Fibroblast of lung (primary cell): Measurements from ENCODE around the gene CMBL. TPM values are rescaled to one million over a fixed set of nuclear protein-coding genes. Genes with fewer than 3 reads are reported as not detected.

Experiments
- DNase-seq, 2 donors: peaks; one replicate each; pipeline versions ENCODE4 v3.0.0 to v3.0.0-alpha.2; 2010; ENCODE audit warnings: low read depth in 2 of 2
- H2AFZ ChIP-seq: 2 replicates; pipeline ENCODE4 v1.5.1; 2012; ENCODE audit warnings: low read length, control low read depth, inconsistent platforms
- H3K27ac ChIP-seq: 2 replicates; pipeline ENCODE4 v1.5.1; 2011; ENCODE audit warnings: low read length, control low read depth; ENCODE audit not compliant: insufficient read depth
- H3K27me3 ChIP-seq: 2 replicates; pipeline ENCODE4 v1.5.1; 2011; ENCODE audit warnings: mild to moderate bottlenecking, low read length; ENCODE audit not compliant: control insufficient read depth, insufficient read depth
- H3K36me3 ChIP-seq: 2 replicates; pipeline ENCODE4 v1.5.1; 2011; ENCODE audit warnings: low read length; ENCODE audit not compliant: control insufficient read depth, insufficient read depth
- H3K4me1 ChIP-seq: 2 replicates; pipeline ENCODE4 v1.5.1; 2011; ENCODE audit warnings: low read length; ENCODE audit not compliant: control insufficient read depth, insufficient read depth; ENCODE audit errors: extremely low read depth
- H3K4me2 ChIP-seq: 2 replicates; pipeline ENCODE4 v1.5.1; 2011; ENCODE audit warnings: low read length, control low read depth; ENCODE audit not compliant: insufficient read depth; ENCODE audit errors: extremely low read depth
- H3K4me3 ChIP-seq, 4 experiments: fragments of 200-600 bp in 1 of 4; sonication (generic) in 1 of 4; replicated peaks in 1 of 4; 2 replicates each; pipeline ENCODE4 v1.5.1; 2011 to 2016; ENCODE audit warnings: low read length in 4 of 4, low read depth in 3 of 4, mild to moderate bottlenecking in 3 of 4, control low read depth in 2 of 4, inconsistent platforms in 1 of 4, mixed read lengths in 1 of 4; ENCODE audit not compliant: insufficient read depth in 1 of 4; ENCODE audit errors: control extremely low read depth in 1 of 4
- H3K79me2 ChIP-seq: 2 replicates; pipeline ENCODE4 v1.5.1; 2012; ENCODE audit warnings: mild to moderate bottlenecking, low read length, inconsistent platforms; ENCODE audit not compliant: control insufficient read depth, insufficient read depth
- H3K9ac ChIP-seq: 2 replicates; pipeline ENCODE4 v1.5.1; 2011; ENCODE audit warnings: mild to moderate bottlenecking, low read length, control low read depth; ENCODE audit not compliant: insufficient read depth
- H3K9me3 ChIP-seq: 2 replicates; pipeline ENCODE4 v1.5.1; 2012; ENCODE audit warnings: low read depth, low read length; ENCODE audit not compliant: control insufficient read depth, insufficient read depth
- H4K20me1 ChIP-seq: 2 replicates; pipeline ENCODE4 v1.5.1; 2011; ENCODE audit warnings: low read length; ENCODE audit not compliant: control insufficient read depth, insufficient read depth; ENCODE audit errors: extremely low read depth
- EZH2 ChIP-seq: IDR thresholded peaks from 2 replicates; pipeline ENCODE4 v1.5.1; 2012; ENCODE audit warnings: low read length, control low read depth, mild to moderate bottlenecking; ENCODE audit errors: missing control alignments
- polyA plus RNA-seq, 2 donors: library from polyadenylated mRNA; depleted of rRNA in 1 of 2; stranded (reverse) in 1 of 2; unstranded in 1 of 2; fragments of >200 nt; gene quantifications; 2 replicates each; pipeline ENCODE4 v1.2.1, GENCODE V29; 2011 to 2012; ENCODE audit warnings: missing spikeins in 1 of 2
- total RNA-seq: library from RNA; depleted of rRNA; stranded (reverse); fragments of >200 nt; gene quantifications from 2 replicates; pipeline ENCODE4 v1.2.1, GENCODE V29; 2014
- TF ChIP-seq, protein P1 (sequence below), 2 donors: IDR thresholded peaks in 1 of 2; conservative IDR thresholded peaks in 1 of 2; 1 replicate in 1 of 2; 2 replicates in 1 of 2; pipeline ENCODE4 v1.5.1; 2011 to 2012; ENCODE audit warnings: low read length in 2 of 2, control low read depth in 1 of 2, inconsistent platforms in 1 of 2, low read depth in 1 of 2, mild to moderate bottlenecking in 1 of 2

Gene CMBL
- total and polyA plus RNA-seq, 2 donors (not counting 1 experiment from before 2014, with no cell fraction given), result 18.6 to 20.8 TPM

DNA sequence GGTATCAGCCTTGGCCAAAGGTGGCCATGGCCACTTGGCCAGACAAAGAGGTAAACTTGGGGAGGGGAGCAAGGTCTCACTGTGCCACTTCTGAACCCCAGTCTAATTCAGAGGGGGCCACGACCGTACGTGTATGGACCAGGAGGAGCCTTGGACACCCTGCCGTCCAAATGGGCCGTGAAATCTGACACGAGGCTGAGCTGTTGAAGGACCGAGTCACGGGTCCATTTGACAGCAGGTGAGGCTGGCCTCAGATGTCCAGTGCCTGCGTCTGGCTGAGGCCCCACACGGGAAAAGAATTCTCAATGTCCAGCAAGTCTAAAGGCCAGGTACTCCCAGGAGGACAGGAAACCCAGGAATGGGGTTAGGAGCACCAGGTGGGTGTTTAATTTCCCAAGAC is 17.7 kb downstream of the CMBL start:
- no peaks in the 10 kb centered on the region for H3K27me3 ChIP-seq
- no peak overlapping the region for H3K9ac ChIP-seq
- no peaks in the 10 kb centered on the region for H3K36me3 ChIP-seq
- no peak for TF ChIP-seq EZH2
- TF ChIP-seq, protein P1, sequence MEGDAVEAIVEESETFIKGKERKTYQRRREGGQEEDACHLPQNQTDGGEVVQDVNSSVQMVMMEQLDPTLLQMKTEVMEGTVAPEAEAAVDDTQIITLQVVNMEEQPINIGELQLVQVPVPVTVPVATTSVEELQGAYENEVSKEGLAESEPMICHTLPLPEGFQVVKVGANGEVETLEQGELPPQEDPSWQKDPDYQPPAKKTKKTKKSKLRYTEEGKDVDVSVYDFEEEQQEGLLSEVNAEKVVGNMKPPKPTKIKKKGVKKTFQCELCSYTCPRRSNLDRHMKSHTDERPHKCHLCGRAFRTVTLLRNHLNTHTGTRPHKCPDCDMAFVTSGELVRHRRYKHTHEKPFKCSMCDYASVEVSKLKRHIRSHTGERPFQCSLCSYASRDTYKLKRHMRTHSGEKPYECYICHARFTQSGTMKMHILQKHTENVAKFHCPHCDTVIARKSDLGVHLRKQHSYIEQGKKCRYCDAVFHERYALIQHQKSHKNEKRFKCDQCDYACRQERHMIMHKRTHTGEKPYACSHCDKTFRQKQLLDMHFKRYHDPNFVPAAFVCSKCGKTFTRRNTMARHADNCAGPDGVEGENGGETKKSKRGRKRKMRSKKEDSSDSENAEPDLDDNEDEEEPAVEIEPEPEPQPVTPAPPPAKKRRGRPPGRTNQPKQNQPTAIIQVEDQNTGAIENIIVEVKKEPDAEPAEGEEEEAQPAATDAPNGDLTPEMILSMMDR (conservative IDR thresholded peaks at IDR 0.05 in 1 of 2, IDR thresholded peaks at IDR 0.05 in 1 of 2; ENCODE audit: low read depth in 1 of 2, low read length in 2 of 2), result no peak
- no peak overlapping the region for H3K4me3 ChIP-seq
- no peak overlapping the region for H3K27ac ChIP-seq
- H4K20me1 ChIP-seq, result no peaks in the 10 kb centered on the region
- H3K9me3 ChIP-seq, result no peaks in the 10 kb centered on the region
- H3K4me2 ChIP-seq, result no peak overlapping the region
- H3K79me2 ChIP-seq, result no peaks in the 10 kb centered on the region
- no peak for DNase-seq
- no peaks in the 10 kb centered on the region for H3K4me1 ChIP-seq
- H2AFZ ChIP-seq, result no peak overlapping the region

DNA sequence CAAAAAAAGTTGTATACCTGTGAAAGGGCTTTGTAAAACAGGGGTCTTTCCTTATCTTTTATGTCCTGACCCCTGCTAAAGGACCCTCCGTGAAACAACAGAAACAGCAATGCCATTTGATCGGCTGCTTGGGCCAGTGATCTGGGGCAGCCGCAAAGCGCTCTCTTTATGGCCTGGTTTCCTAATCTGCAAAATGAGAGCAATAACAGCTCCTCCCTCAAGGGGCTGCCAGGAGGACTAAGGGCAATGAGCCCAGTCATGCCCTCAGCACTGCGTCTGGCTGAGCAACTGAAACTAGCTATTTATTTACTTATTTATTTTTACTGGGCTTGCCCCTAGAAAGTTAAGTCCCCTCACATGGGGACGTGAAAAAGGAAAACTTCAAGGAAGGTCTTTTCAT is 18.3 kb downstream of the CMBL start:
- no peaks in the 10 kb centered on the region for H4K20me1 ChIP-seq
- no peaks in the 10 kb centered on the region for H3K36me3 ChIP-seq
- H3K9me3 ChIP-seq, result no peaks in the 10 kb centered on the region
- H3K4me1 ChIP-seq, result no peaks in the 10 kb centered on the region
- no peak overlapping the region for H3K9ac ChIP-seq
- no peak overlapping the region for H3K4me2 ChIP-seq
- H3K79me2 ChIP-seq, result no peaks in the 10 kb centered on the region
- H3K27me3 ChIP-seq, result no peaks in the 10 kb centered on the region
- H2AFZ ChIP-seq, result no peak overlapping the region
- TF ChIP-seq, protein P1 (conservative IDR thresholded peaks at IDR 0.05 in 1 of 2, IDR thresholded peaks at IDR 0.05 in 1 of 2; ENCODE audit: low read depth in 1 of 2, low read length in 2 of 2), result peak in 1 of 2 donors; percentile 16
- TF ChIP-seq EZH2, result no peak
- no peak overlapping the region for H3K4me3 ChIP-seq
- peak in 1 of 2 donors; percentile 45 for DNase-seq
- no peak overlapping the region for H3K27ac ChIP-seq

DNA sequence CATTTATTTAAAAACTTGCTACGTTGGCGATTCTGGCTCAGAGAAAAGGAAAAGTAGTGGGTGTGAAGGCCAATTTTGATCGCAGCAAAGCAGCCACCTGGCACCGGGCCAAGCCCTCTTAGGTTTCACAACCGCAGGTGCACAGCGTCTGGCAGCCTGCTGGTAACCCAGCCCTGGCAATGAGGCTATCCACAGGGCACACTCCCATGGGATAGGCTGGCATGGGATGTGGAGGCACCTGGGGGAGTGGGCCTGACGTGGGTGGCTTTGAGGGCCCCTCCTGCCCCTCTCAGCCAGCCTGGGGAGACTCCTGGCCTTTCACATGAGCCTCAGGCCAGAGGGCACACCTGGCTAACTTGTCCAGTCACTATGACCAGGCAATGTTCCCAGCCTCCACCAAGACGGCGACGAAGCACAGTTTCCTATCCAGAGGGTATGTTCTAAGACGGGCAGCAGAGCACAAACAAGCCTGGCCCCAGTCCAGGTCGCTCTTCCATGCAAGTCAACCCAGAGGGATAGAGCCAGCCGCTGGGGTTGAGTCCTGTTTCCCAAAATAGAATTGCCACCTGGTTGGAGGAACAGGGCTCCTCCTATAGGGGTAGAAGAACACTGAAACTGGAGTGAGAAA is 19.0 kb downstream of the CMBL start:
- no peak overlapping the region for H3K27ac ChIP-seq
- H3K36me3 ChIP-seq, result no peaks in the 10 kb centered on the region
- no peaks in the 10 kb centered on the region for H3K4me1 ChIP-seq
- no peaks in the 10 kb centered on the region for H4K20me1 ChIP-seq
- H3K4me2 ChIP-seq, result no peak overlapping the region
- no peaks in the 10 kb centered on the region for H3K27me3 ChIP-seq
- H3K4me3 ChIP-seq, result no peak overlapping the region
- no peak overlapping the region for H3K9ac ChIP-seq
- H3K9me3 ChIP-seq, result no peaks in the 10 kb centered on the region
- no peak for DNase-seq
- no peak overlapping the region for H2AFZ ChIP-seq
- H3K79me2 ChIP-seq, result no peaks in the 10 kb centered on the region
- TF ChIP-seq EZH2, result no peak
- TF ChIP-seq, protein P1 (conservative IDR thresholded peaks at IDR 0.05 in 1 of 2, IDR thresholded peaks at IDR 0.05 in 1 of 2; ENCODE audit: low read depth in 1 of 2, low read length in 2 of 2), result no peak
